ENCODE results near the gene DDX23.

GRCh38 chr12:48794870-48795269 is 57.1 kb downstream of the DDX23 start:
- TF ChIP-seq CTCF (IDR thresholded peaks at IDR 0.05; ENCODE audit: poor library complexity), result no peak
- TF ChIP-seq EZH2 (IDR thresholded peaks at IDR 0.05; ENCODE audit: borderline replicate concordance), result no peak
- TF ChIP-seq EZH2phosphoT487 (IDR thresholded peaks at IDR 0.05; ENCODE audit: low read depth, severe bottlenecking, unreplicated experiment), result no peak
